ENCODE results near the gene ACKR4. TPM values are rescaled to one million over a fixed set of nuclear protein-coding genes. Genes with fewer than 3 reads are reported as not detected.

The ACKR4 gene
- total and polyA plus RNA-seq, 8 donors, result 0.70 to 2.1 (median 1.1) TPM

DNA sequence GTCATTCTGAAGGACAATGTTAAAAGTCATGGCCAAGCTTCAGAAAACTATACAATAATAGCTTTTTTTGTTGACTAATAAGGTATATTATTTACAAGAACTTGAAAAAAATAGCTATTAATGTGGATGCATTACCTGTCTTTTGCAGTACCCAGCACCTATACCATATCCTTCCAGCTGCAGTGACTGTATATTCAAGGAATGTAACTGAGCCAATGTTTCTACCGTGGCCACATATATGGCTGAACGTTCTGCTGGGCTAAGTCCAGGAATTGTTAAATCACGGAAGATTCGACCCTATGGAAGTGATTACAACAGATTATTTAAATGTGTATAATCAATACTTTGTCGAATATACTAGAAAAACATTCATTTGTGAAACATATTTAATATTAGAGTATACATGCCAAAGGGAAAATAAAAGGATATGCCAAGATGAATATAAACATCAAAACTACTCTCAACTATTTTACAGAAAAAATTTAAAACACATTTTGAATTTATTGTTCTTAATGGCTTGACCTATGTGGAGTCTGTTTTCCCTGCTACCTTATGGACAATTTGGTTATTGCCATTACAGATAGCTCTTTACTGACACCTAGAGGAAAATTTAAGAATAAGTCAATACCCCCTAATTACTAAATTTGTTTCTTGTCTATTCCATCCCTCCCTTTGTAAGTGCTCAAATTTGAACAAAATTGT lies 44.9 kb downstream of the ACKR4 start:
- 42 to 48% methylated on average over 5 of the region's 5 CpGs for whole genome bisulfite sequencing, 2 donors
- H3K4me3 ChIP-seq, result no peak overlapping the region
- no peak overlapping the region for H3K27ac ChIP-seq
- H3K4me1 ChIP-seq, result peaks cover 0 to 8% (median 0%) of the 10 kb centered on the region in 3 donors
- TF ChIP-seq, protein P1, sequence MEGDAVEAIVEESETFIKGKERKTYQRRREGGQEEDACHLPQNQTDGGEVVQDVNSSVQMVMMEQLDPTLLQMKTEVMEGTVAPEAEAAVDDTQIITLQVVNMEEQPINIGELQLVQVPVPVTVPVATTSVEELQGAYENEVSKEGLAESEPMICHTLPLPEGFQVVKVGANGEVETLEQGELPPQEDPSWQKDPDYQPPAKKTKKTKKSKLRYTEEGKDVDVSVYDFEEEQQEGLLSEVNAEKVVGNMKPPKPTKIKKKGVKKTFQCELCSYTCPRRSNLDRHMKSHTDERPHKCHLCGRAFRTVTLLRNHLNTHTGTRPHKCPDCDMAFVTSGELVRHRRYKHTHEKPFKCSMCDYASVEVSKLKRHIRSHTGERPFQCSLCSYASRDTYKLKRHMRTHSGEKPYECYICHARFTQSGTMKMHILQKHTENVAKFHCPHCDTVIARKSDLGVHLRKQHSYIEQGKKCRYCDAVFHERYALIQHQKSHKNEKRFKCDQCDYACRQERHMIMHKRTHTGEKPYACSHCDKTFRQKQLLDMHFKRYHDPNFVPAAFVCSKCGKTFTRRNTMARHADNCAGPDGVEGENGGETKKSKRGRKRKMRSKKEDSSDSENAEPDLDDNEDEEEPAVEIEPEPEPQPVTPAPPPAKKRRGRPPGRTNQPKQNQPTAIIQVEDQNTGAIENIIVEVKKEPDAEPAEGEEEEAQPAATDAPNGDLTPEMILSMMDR (IDR thresholded peaks at IDR 0.05), result peak; percentile 48 to 74 (median 68)
- no peaks in the 10 kb centered on the region for H3K27me3 ChIP-seq
- DNase-seq, result no peak
- H3K9me3 ChIP-seq, result no peaks in the 10 kb centered on the region
- peak; percentile 67 to 92 (median 87) for ATAC-seq
- intact Hi-C loops (cut with DNase I), result loop anchor here in 2 of 3 donors (5.0 to 10.0 kb wide), 2 partner anchors 105 to 107 kb away; no protein-coding TSS in a partner anchor
- peak; percentile 90 for FAIRE-seq
- peaks cover 0 to 7% (median 3%) of the 10 kb centered on the region in 3 donors for H3K36me3 ChIP-seq

DNA sequence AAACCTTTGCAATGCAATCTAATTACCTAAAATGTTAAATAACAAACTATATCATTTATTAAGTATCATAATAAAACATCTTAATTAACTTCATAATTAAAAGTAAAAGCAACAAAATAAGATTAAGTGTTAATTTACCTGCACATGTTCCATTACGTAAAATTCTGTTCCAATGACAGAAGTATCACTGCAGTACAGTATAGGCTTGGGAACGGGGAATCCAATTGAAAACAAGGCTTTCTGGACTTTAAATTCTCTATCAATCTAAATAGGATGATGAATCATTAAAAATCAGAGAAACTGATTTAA lies 45.4 kb downstream of the ACKR4 start:
- intact Hi-C loops (cut with DNase I), result loop anchor here in 2 of 3 donors (5.0 to 10.0 kb wide), 2 partner anchors 105 to 108 kb away; no protein-coding TSS in a partner anchor
- H3K27me3 ChIP-seq, result no peaks in the 10 kb centered on the region

DNA sequence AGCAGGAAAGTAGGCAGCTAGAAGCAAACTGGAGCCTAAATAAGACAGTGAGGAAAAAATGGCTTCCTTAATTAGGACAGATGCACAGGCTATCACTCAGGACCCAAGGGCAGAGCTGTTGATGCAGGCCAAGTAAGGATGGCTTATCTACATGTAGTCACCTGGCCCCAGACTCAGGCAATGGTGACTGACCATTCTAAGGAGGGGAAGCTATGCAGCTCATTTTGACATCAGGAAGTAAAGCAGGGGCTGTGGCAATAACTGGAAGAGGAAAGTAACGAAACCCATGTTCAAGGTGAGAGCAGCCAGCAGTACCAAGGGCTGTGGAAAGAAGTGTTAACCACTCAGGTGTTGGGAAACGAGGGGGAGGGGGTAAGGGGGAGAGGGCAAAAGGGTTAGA lies 46.3 kb downstream of the ACKR4 start:
- no peak overlapping the region for H3K4me3 ChIP-seq
- H3K36me3 ChIP-seq, result peaks cover 0 to 7% (median 3%) of the 10 kb centered on the region in 3 donors
- WGBS, 2 donors, result 50% methylated on average over 2 of the region's 2 CpGs
- H3K4me1 ChIP-seq, result no peaks in the 10 kb centered on the region
- intact Hi-C loops (cut with DNase I), result loop anchor here in 2 of 3 donors (5.0 to 10.0 kb wide), 2 partner anchors 106 to 109 kb away; no protein-coding TSS in a partner anchor
- DNase-seq (no peak), FAIRE-seq (no peak), ATAC-seq (peak; percentile 40 to 64 (median 46))
- TF ChIP-seq, protein P1 (IDR thresholded peaks at IDR 0.05), result no peak
- H3K27ac ChIP-seq, result no peak overlapping the region
- no peaks in the 10 kb centered on the region for H3K9me3 ChIP-seq
- no peaks in the 10 kb centered on the region for H3K27me3 ChIP-seq

More for the DNA sequence above, 45.4 kb downstream of the ACKR4 start:
- H3K4me1 ChIP-seq, result peaks cover 0 to 7% (median 0%) of the 10 kb centered on the region in 3 donors
- TF ChIP-seq, protein P1 (IDR thresholded peaks at IDR 0.05), result peak in 1 of 4 donors; percentile 6
- H3K9me3 ChIP-seq, result no peaks in the 10 kb centered on the region
- DNase-seq (no peak), ATAC-seq (no peak), FAIRE-seq (no peak)
- H3K4me3 ChIP-seq, result no peak overlapping the region
- H3K36me3 ChIP-seq, result peaks cover 0 to 7% (median 3%) of the 10 kb centered on the region in 3 donors
- H3K27ac ChIP-seq, result no peak overlapping the region
- 54 to 61% methylated on average over 2 of the region's 2 CpGs for WGBS, 2 donors

DNA sequence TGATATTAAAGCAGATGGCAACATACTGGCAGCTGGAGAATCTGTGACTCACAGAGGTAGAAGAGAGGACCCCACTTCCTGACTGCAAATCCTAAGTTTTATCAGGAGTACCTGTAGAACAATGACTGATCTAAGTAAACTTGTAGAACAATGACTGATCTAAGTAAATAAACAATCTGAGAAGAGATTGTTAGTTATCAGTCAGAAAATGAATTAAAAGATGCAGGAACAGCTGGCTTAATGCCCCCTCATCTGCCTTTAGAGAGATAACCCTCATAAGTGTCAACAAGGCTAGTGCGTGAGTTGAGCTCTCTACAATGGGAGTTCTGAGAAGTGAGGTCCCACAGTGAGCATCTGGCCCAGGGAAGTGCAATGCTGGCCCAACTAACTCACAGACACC lies 48.0 kb downstream of the ACKR4 start:
- whole genome bisulfite sequencing, 2 donors, result 71 to 73% methylated on average over 1 of the region's 1 CpG
- H3K27me3 ChIP-seq, result no peaks in the 10 kb centered on the region
- H3K9me3 ChIP-seq, result no peaks in the 10 kb centered on the region
- no peak for FAIRE-seq
- intact Hi-C loops (cut with DNase I), result loop anchor here in 2 of 3 donors (5.0 to 10.0 kb wide), 2 partner anchors 110 to 113 kb away; no protein-coding TSS in a partner anchor
- H3K36me3 ChIP-seq, result no peaks in the 10 kb centered on the region
- DNase-seq, result no peak
- H3K4me3 ChIP-seq, result no peak overlapping the region
- H3K27ac ChIP-seq, result no peak overlapping the region
- TF ChIP-seq, protein P1 (IDR thresholded peaks at IDR 0.05), result no peak
- no peaks in the 10 kb centered on the region for H3K4me1 ChIP-seq
- ATAC-seq, result no peak

DNA sequence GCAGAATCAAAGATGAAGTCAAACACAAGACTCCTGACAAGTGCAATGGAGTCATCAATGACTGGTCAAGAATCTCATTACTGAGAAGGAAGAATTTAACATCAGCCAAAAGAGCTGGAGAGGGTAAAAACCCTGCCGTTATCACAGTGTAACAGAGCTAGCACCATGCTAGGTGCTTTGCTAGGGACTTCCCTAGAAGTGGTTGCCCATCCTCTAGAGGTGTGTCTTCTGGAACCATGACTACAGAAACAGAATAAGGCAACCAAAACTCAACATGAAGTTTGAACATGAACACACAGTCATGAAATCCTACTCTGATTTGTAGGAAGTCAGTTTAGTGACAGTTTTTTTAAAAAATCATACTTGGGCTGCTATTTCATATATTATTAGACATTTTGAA lies 53.1 kb downstream of the ACKR4 start:
- no peaks in the 10 kb centered on the region for H3K36me3 ChIP-seq
- intact Hi-C loops (cut with DNase I), result no loop called here
- ATAC-seq, result no peak
- no peak for FAIRE-seq
- H3K9me3 ChIP-seq, result no peaks in the 10 kb centered on the region
- no peak for DNase-seq
- no peak overlapping the region for H3K4me3 ChIP-seq
- 49 to 93% methylated on average over 1 of the region's 1 CpG for WGBS, 2 donors
- H3K27me3 ChIP-seq, result no peaks in the 10 kb centered on the region
- H3K27ac ChIP-seq, result no peak overlapping the region
- peaks cover 0 to 6% (median 0%) of the 10 kb centered on the region in 3 donors for H3K4me1 ChIP-seq
- TF ChIP-seq, protein P1 (IDR thresholded peaks at IDR 0.05), result no peak

Data from pancreas (tissue), 10 donors.